HG02981 (cell line): Measurements from ENCODE around the gene HSF5.

Experiments
- ATAC-seq: cut with Tn5 transposase; IDR thresholded peaks from one replicate; pipeline ENCODE4 v1.9.1; 2021; ENCODE audit warnings: mild to moderate bottlenecking, moderate library complexity; ENCODE audit not compliant: unreplicated experiment

Gene HSF5

GRCh38 chr17:58387834-58388233 is 100.4 kb downstream of the HSF5 start:
- no peak for ATAC-seq

- ATAC-seq: no peak
Measured at GRCh38 chr17:58386708-58387107, 101.5 kb downstream of the HSF5 start.

GRCh38 chr17:58385359-58385899 is 102.8 kb downstream of the HSF5 start:
- ATAC-seq: no peak

- no peak for ATAC-seq
Measured at GRCh38 chr17:58384897-58385296, 103.3 kb downstream of the HSF5 start.

GRCh38 chr17:58383892-58384462 is 104.2 kb downstream of the HSF5 start:
- ATAC-seq: no peak

GRCh38 chr17:58382872-58383242 is 105.4 kb downstream of the HSF5 start:
- no peak for ATAC-seq

- ATAC-seq: peak; percentile 53
Measured at GRCh38 chr17:58382108-58382871, 105.9 kb downstream of the HSF5 start.

- ATAC-seq: no peak
Measured at GRCh38 chr17:58381124-58382035, 106.8 kb downstream of the HSF5 start.

- no peak for ATAC-seq
Measured at GRCh38 chr17:58380207-58381123, 107.7 kb downstream of the HSF5 start.

GRCh38 chr17:58379511-58379824 is 108.7 kb downstream of the HSF5 start:
- no peak for ATAC-seq

GRCh38 chr17:58378733-58379510 is 109.3 kb downstream of the HSF5 start:
- no peak for ATAC-seq

- no peak for ATAC-seq
Measured at GRCh38 chr17:58377661-58378060, 110.5 kb downstream of the HSF5 start.

- no peak for ATAC-seq
Measured at GRCh38 chr17:58377093-58377601, 111.1 kb downstream of the HSF5 start.

- ATAC-seq: no peak
Measured at GRCh38 chr17:58376472-58377000, 111.7 kb downstream of the HSF5 start.

- no peak for ATAC-seq
Measured at GRCh38 chr17:58375811-58376210, 112.4 kb downstream of the HSF5 start.

GRCh38 chr17:58375256-58375655 is 113.0 kb downstream of the HSF5 start:
- ATAC-seq: no peak

GRCh38 chr17:58373923-58374322 is 114.3 kb downstream of the HSF5 start:
- ATAC-seq: no peak

- ATAC-seq: no peak
Measured at GRCh38 chr17:58373003-58373402, 115.2 kb downstream of the HSF5 start.

GRCh38 chr17:58371300-58371950 is 116.8 kb downstream of the HSF5 start:
- no peak for ATAC-seq
